Endothelial cell of umbilical vein (primary cell): ENCODE data around the gene XXYLT1. TPM values are rescaled to one million over a fixed set of nuclear protein-coding genes. Genes with fewer than 3 reads are reported as not detected.

Experiments
- BruUV-seq: library from RNA; stranded (reverse); fragments of 400-500 nt; replicated peaks from 2 replicates; lab custom pipeline; 2021; lab: Mats Ljungman, UMichigan
- CTCF ChIA-PET: fragments of 300-600, 350-600 bp; sonication (Branson Sonifier 250); formaldehyde crosslinking; loops from one replicate; lab custom pipeline; 2021; ENCODE audit warnings: antibody characterized with exemption, inconsistent platforms; lab: Charles Lee
- POLR2A ChIA-PET: fragments of 300-600, 350-600 bp; sonication (Branson Sonifier 250); formaldehyde crosslinking; loops from one replicate; lab custom pipeline; 2021; ENCODE audit warnings: antibody characterized with exemption, inconsistent platforms; lab: Charles Lee
- DNase-seq: peaks from one replicate; pipeline ENCODE4 v3.0.0-alpha.2; 2011; ENCODE audit warnings: low read depth, low spot score
- FAIRE-seq: peaks from 2 replicates; lab custom pipeline; 2011; peaks lifted over from hg19 to GRCh38; lab: Jason Lieb, UNC
- H2AFZ ChIP-seq: 2 replicates; pipeline ENCODE4 v1.6.0; 2012; ENCODE audit warnings: low read depth, low read length, control low read depth, inconsistent platforms
- H3K27ac ChIP-seq: 2 replicates; pipeline ENCODE4 v1.5.1; 2011; ENCODE audit warnings: low read depth, mild to moderate bottlenecking, control low read depth, low read length, moderate library complexity; ENCODE audit not compliant: insufficient read depth
- H3K27me3 ChIP-seq, 2 experiments: 2 replicates each; pipeline versions ENCODE4 v1.6.0 to v1.6.1; 2011; ENCODE audit warnings: low read length in 2 of 2, mixed read lengths in 1 of 2; ENCODE audit not compliant: control insufficient read depth in 2 of 2, insufficient read depth in 2 of 2
- H3K36me3 ChIP-seq, 2 experiments: 2 replicates in 1 of 2; 3 replicates in 1 of 2; pipeline ENCODE4 v1.5.1; 2011; ENCODE audit warnings: low read length in 2 of 2, mild to moderate bottlenecking in 1 of 2, moderate library complexity in 1 of 2; ENCODE audit not compliant: control insufficient read depth in 2 of 2, insufficient read depth in 2 of 2; ENCODE audit errors: extremely low read depth in 1 of 2
- H3K4me1 ChIP-seq: 3 replicates; pipeline ENCODE4 v1.5.1; 2011; ENCODE audit warnings: mild to moderate bottlenecking, low read length; ENCODE audit not compliant: control insufficient read depth, insufficient read depth; ENCODE audit errors: extremely low read depth
- H3K4me2 ChIP-seq: 2 replicates; pipeline ENCODE4 v1.6.1; 2011; ENCODE audit warnings: low read length, control low read depth, mixed read lengths; ENCODE audit not compliant: insufficient read depth
- H3K4me3 ChIP-seq, 3 experiments: fragments of 200-600 bp in 1 of 3; sonication (generic), shearing (Covaris generic) in 1 of 3; replicated peaks in 1 of 3; 2 replicates each; pipeline ENCODE4 v1.5.1; 2011 to 2016; ENCODE audit warnings: control low read depth in 3 of 3, low read length in 3 of 3, mild to moderate bottlenecking in 2 of 3, inconsistent platforms in 1 of 3, low read depth in 1 of 3, moderate library complexity in 1 of 3; ENCODE audit not compliant: insufficient read depth in 1 of 3
- H3K79me2 ChIP-seq: 2 replicates; pipeline ENCODE4 v1.6.0; 2012; ENCODE audit warnings: low read length, inconsistent platforms; ENCODE audit not compliant: control insufficient read depth, insufficient read depth
- H3K9ac ChIP-seq: replicated peaks from 2 replicates; pipeline ENCODE3; 2011; ENCODE audit warnings: low read length, control low read depth; ENCODE audit not compliant: insufficient read depth; ENCODE audit errors: extremely low read depth
- H3K9me1 ChIP-seq: replicated peaks from 3 replicates; pipeline ENCODE4 v1.6.0; 2011; ENCODE audit warnings: mild to moderate bottlenecking, low read length; ENCODE audit not compliant: control insufficient read depth, insufficient read depth; ENCODE audit errors: extremely low read depth
- H3K9me3 ChIP-seq: replicated peaks from 2 replicates; pipeline ENCODE4 v1.5.1; 2012; ENCODE audit warnings: low read length, inconsistent platforms; ENCODE audit not compliant: control insufficient read depth, insufficient read depth
- H4K20me1 ChIP-seq: replicated peaks from 2 replicates; pipeline ENCODE3; 2011; ENCODE audit warnings: mild to moderate bottlenecking, low read length; ENCODE audit not compliant: control insufficient read depth, insufficient read depth; ENCODE audit errors: extremely low read depth
- CTCF ChIP-seq, 2 donors: IDR thresholded peaks; 1 replicate in 1 of 2; 2 replicates in 1 of 2; pipeline ENCODE4 v1.5.1; 2011; ENCODE audit warnings: low read length in 2 of 2, mild to moderate bottlenecking in 2 of 2, moderate library complexity in 2 of 2, control low read depth in 1 of 2, inconsistent platforms in 1 of 2, low read depth in 1 of 2; ENCODE audit not compliant: insufficient read depth in 1 of 2; ENCODE audit errors: extremely low read depth in 1 of 2
- EZH2 ChIP-seq: IDR thresholded peaks from 2 replicates; pipeline ENCODE4 v1.6.1; 2012; ENCODE audit warnings: borderline replicate concordance, low read depth, mild to moderate bottlenecking, moderate library complexity, low read length, inconsistent platforms; ENCODE audit not compliant: severe bottlenecking
- FOS ChIP-seq: IDR thresholded peaks from 2 replicates; pipeline ENCODE4 v1.6.1; 2011; ENCODE audit warnings: mild to moderate bottlenecking, low read length, moderate library complexity, borderline replicate concordance; ENCODE audit not compliant: insufficient read depth
- GATA2 ChIP-seq: IDR thresholded peaks from 2 replicates; pipeline ENCODE4 v1.7.0; 2011; ENCODE audit warnings: low read depth, mild to moderate bottlenecking, moderate library complexity, mixed read lengths, low read length; ENCODE audit not compliant: insufficient read length, insufficient read depth
- JUN ChIP-seq: IDR thresholded peaks from 2 replicates; pipeline ENCODE4 v1.6.1; 2011; ENCODE audit warnings: borderline replicate concordance, low read depth; ENCODE audit not compliant: insufficient read length, insufficient read depth
- MYC ChIP-seq: IDR thresholded peaks from one replicate; pipeline ENCODE4 v1.6.1; 2011; ENCODE audit warnings: mild to moderate bottlenecking, low read depth, low read length
- POLR2A ChIP-seq: IDR thresholded peaks from 2 replicates; pipeline ENCODE4 v1.6.1; 2012; ENCODE audit warnings: low read depth, mild to moderate bottlenecking, control low read depth, low read length
- POLR2AphosphoS5 ChIP-seq: IDR thresholded peaks from 2 replicates; pipeline ENCODE4 v1.6.1; 2012; ENCODE audit warnings: low read depth, mild to moderate bottlenecking, control low read depth, low read length, moderate library complexity; ENCODE audit not compliant: insufficient read depth
- dilution Hi-C: fragments of 300-500 bp; cut with MboI; formaldehyde crosslinking; loops from one replicate; pipeline ENCODE4 v1.15.0; 2019; ENCODE audit warnings: low sequenced_read_pairs; ENCODE audit not compliant: extremely low pct_ligation_motif_present
- intact Hi-C: fragments of 100-400 bp; cut with micrococcal nuclease; formaldehyde crosslinking; loops from one replicate; pipeline ENCODE4 v1.10.0; 2022
- polyA plus RNA-seq, 4 experiments: library from polyadenylated mRNA; depleted of rRNA in 3 of 4; stranded (reverse) in 3 of 4; unstranded in 1 of 4; fragments of >200 nt; gene quantifications; 2 replicates each; pipeline versions ENCODE4 v1.2.1 to v1.2.3, GENCODE V29; 2011 to 2012; ENCODE audit warnings: missing spikeins in 1 of 4
- total RNA-seq: library from RNA; stranded (reverse); gene quantifications from 2 replicates; pipeline ENCODE4 v1.2.3, GENCODE V29; 2021

XXYLT1 gene
- total and polyA plus RNA-seq, 2 donors (not counting 3 experiments of a cell fraction or from before 2014, with no cell fraction given): 54.4 to 78.1 TPM

GRCh38 chr3:195270079-195270816 lies 711 bp downstream of the XXYLT1 start:
- dilution Hi-C loops (no loop called here), intact Hi-C loops (loop anchor here (1.0 kb wide), 1 partner anchor 588 kb away; no protein-coding TSS in a partner anchor)
- H3K4me2 ChIP-seq: peak overlapping the region; percentile 79
- H3K36me3 ChIP-seq: peaks cover 0 to 8% of the 10 kb centered on the region in 2 experiments
- ChIA-PET CTCF (interaction anchor here (0.7 to 4.0 kb wide), 28 partner anchors 8 to 632 kb away, joined by 3 to 195 read pairs (median 5); partner anchors contain the start of gene LSG1), POLR2A (interaction anchor here (1.0 to 3.0 kb wide), 7 partner anchors 10 to 598 kb away, joined by 3 to 18 read pairs (median 5); partner anchors contain the start of genes ACAP2, FAM43A, LSG1 and PPP1R2)
- no TSS peak for BruUV-seq
- TF ChIP-seq MYC: no peak
- TF ChIP-seq EZH2: no peak
- no peak for TF ChIP-seq POLR2AphosphoS5
- TF ChIP-seq JUN: no peak
- peak in 1 of 2 donors; percentile 0 for TF ChIP-seq CTCF (IDR thresholded peaks at IDR 0.05; ENCODE audit: extremely low read depth in 1 of 2, insufficient read depth in 1 of 2, low read depth in 1 of 2, low read length in 2 of 2)
- no peak for TF ChIP-seq FOS
- no peak for TF ChIP-seq POLR2A
- no peak for TF ChIP-seq GATA2
- H4K20me1 ChIP-seq: no peaks in the 10 kb centered on the region
- no peaks in the 10 kb centered on the region for H3K27me3 ChIP-seq
- no peaks in the 10 kb centered on the region for H3K9me3 ChIP-seq
- peak overlapping the region; percentile 60 to 79 (median 79) for H3K4me3 ChIP-seq
- peak overlapping the region; percentile 60 for H2AFZ ChIP-seq
- H3K9ac ChIP-seq: peak overlapping the region; percentile 74
- FAIRE-seq: no peak
- H3K9me1 ChIP-seq: no peaks in the 10 kb centered on the region
- H3K79me2 ChIP-seq: peaks cover 39% of the 10 kb centered on the region
- peak overlapping the region; percentile 68 for H3K27ac ChIP-seq
- H3K4me1 ChIP-seq: peaks cover 23% of the 10 kb centered on the region
- DNase-seq: peak; percentile 68
